Smooth muscle cell of the pulmonary artery (primary cell): ENCODE data around the gene PCBP1. TPM values are rescaled to one million over a fixed set of nuclear protein-coding genes. Genes with fewer than 3 reads are reported as not detected.

Experiments
- total RNA-seq: library from RNA; depleted of rRNA; stranded (reverse); fragments of >200 nt; gene quantifications from 2 replicates; pipeline ENCODE4 v1.2.3, GENCODE V29; 2014

Gene PCBP1
- 87.6 and 104 TPM in 2 replicates for total RNA-seq

DNA sequence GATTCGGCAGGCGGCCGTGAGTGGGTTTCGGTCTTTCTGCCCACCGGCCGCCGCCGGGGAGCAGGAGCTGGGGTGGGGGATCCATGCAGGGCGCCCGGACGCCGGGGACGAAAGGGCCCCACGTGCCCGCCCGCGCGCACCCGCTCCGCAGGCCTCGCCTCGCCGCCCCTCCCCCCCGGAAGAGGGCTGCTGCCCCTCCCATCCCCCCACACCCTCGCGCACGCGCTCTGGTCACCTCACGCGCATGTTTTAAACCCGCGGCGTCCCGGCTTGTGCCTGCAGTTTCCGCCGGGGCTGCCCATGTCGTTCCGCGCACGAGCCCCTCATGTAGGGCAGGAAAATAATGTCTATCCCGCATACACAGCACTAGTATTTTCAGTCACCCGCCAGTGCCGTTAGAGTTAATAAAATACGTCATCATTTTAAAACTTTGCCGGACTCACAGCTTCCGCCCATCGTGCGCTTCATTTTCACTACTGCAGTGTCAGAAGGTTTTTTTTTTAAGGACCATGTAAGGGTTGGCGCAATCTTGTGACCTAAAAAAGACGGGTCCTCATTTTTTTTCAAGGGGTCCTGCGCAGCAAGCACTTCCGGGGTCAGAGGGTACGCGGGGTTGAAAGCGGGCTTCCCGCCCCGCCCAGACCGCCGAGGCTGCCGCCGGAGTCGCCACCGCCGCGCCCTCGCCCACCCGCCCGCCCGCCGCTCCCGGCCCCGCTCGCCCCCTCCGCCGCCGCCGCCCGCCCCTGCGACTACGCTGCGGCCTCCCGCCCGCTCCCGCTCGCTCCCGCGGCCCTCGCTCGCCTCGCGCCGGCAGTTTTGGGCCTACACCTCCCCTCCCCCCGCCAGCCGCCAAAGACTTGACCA is at the start of gene PCBP1:
PCBP1 (plus strand) TSS at position 640 of the 864 bp plus-strand sequence. CDS start 267 bp downstream, outside the sequence.

Other genes starting within 250 kb of the PCBP1 start
- gene SNRNP27, start 193.5 kb upstream of the PCBP1 start, total RNA-seq: 19.4 and 27.4 TPM in 2 replicates
- 6.9 and 11.5 TPM in 2 replicates for gene MXD1, start 172.4 kb upstream of the PCBP1 start, total RNA-seq
- gene ASPRV1, start 125.8 kb upstream of the PCBP1 start, total RNA-seq: 0.33 and 0.46 TPM in 2 replicates
- gene C2orf42, start 103.5 kb downstream of the PCBP1 start, total RNA-seq: 22.4 and 23.3 TPM in 2 replicates
- 89.2 and 105 TPM in 2 replicates for gene TIA1, start 161.2 kb downstream of the PCBP1 start, total RNA-seq
- 124 and 147 TPM in 2 replicates for gene PCYOX1, start 170.7 kb downstream of the PCBP1 start, total RNA-seq
- 34.0 and 57.0 TPM in 2 replicates for gene SNRPG, start 206.3 kb downstream of the PCBP1 start, total RNA-seq
- gene FAM136A, start 214.6 kb downstream of the PCBP1 start, total RNA-seq: 17.3 and 21.2 TPM in 2 replicates